Activated naive CD8-positive, alpha-beta T cell treated with anti-CD3 and anti-CD28 coated beads, Interleukin-2, amount 50 U/mL, for 16 hours (primary cell): ENCODE measurements around the gene M1AP.
"Not testable (repeated sequence)": the region's sequence is repeated elsewhere in the genome, so short reads cannot be mapped to it uniquely, and the experiment has no call there.

ENCODE experiments used
- DNase-seq: peaks from one replicate; pipeline ENCODE4 v3.0.0-alpha.2; 2020; ENCODE audit warnings: low read depth, low spot score

The M1AP gene

GRCh38 chr2:74653985-74654882, 6.1 kb upstream of the M1AP start, which contains the start of gene SEMA4F:
Gene SEMA4F, plus strand, starts transcription at chr2:74654247. Its CDS starts 130 bp downstream, at chr2:74654377.
- DNase-seq = peak; percentile 89

- DNase-seq = no peak
Measured at GRCh38 chr2:74653589-74653984, 5.5 kb upstream of the M1AP start.

DNA sequence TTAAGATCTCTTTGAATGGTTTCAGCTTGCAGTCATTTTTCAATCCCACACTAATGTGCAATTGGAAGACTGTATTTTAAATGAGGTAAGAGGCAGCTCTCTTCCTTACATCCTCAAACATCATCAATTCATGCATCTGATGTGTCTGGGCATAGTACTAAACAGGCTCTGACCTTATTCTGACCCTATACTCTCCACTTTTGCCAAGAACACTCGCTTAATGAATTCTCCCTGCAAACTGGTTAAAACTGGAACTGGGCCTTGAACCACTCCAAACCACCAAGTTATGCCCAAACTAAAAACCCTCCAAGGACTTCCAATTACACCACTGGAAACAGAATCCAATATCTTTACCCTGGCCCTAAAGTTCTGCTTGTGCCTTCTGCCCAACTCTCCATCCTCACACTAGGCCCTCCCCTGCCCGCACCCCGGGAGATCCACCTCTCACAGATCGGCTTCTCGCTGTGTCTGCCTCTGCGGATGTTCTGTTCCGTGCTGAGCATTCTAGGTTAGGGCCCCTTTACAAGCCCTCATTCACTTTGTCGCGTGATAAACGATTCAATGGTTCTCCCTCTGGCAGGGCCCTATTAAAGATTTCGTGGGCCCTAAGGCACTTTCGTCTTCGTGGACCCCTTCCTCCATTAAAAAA, 1.2 kb downstream of the M1AP start:
- no peak for DNase-seq

GRCh38 chr2:74646201-74646600, 1.9 kb downstream of the M1AP start:
- DNase-seq = no peak

GRCh38 chr2:74645344-74645743, 2.8 kb downstream of the M1AP start:
- DNase-seq = no peak

- DNase-seq = no peak
Measured at GRCh38 chr2:74639550-74639949, 8.6 kb downstream of the M1AP start.

DNA sequence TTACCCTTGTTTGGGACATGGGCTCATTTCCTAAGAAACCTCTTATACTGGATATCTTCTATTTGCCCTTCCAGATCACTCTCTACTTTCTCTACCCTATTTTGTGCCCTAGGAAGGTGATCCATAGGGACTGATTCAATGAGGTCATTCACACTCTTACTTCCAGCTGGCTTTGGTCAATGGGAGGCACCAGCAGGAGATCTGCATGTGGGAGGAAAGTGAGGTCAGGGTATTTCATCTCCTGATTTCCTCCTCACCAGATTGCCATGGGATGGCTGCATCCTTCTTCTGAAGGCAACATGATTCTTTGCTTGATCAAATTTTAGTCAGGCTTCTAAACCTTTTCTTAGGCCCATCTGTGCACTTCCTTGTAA, 15.2 kb downstream of the M1AP start:
- DNase-seq = no peak

DNA sequence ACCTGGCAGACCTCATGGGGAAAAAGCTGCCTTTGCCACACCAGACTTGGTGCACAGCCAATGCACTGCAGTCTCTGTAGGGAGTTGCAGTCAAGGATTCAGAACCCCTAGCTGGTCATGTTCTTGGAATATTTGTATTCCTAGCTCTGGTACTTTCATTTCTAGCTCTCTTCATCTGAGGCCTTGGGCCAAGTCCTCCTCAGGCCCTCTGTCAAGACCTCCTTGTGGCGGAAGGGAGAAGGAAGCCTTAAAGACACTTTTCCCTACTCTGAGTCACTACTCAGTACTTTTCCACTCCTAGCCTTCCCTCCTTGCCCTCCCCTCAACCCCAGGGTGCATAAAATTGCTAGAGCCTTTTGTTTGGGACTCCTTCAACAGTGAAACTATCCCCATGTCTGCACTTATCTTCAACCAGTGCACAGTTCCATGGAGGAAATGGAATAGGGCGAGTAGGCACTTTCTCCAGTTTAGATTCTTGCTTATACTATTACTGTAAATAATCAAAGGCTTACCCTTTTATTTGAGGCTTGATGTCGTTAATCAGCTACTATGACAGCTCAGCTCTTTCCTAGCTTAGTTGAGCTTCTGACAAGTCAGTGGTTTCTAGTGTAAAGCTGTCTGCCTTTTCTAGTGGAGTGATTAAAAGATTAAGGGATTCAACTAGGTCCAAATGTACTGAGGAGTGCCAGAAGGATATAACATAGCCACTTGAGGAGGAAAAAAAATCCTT, 15.8 kb downstream of the M1AP start:
- no peak for DNase-seq

- not testable (repeated sequence) for DNase-seq
Measured at GRCh38 chr2:74630454-74630853, 17.7 kb downstream of the M1AP start.

- no peak for DNase-seq
Measured at GRCh38 chr2:74628538-74629105, 19.5 kb downstream of the M1AP start.

GRCh38 chr2:74625658-74626425, 22.3 kb downstream of the M1AP start:
- DNase-seq = no peak

DNA sequence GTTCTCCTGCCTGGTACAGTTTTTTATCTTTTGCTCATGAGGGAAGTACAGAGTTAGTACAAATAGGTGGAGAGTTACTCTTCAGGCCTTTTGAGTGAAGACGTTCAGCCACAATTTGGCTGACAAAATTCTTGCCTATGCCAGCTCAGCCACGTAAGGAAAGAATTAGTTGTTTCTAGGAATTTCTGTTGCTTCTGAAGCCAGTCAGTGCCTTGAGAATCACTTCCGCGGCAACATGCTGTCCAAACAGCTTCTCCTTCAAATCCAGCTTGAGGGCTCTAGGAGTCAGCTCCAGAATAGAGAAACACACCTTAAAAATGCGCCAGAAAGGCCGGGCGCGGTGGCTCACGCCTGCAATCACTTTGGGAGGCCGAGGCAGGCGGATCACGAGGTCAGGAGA, 27.5 kb downstream of the M1AP start:
- DNase-seq = no peak

- no peak for DNase-seq
Measured at GRCh38 chr2:74619651-74620297, 28.4 kb downstream of the M1AP start.

DNA sequence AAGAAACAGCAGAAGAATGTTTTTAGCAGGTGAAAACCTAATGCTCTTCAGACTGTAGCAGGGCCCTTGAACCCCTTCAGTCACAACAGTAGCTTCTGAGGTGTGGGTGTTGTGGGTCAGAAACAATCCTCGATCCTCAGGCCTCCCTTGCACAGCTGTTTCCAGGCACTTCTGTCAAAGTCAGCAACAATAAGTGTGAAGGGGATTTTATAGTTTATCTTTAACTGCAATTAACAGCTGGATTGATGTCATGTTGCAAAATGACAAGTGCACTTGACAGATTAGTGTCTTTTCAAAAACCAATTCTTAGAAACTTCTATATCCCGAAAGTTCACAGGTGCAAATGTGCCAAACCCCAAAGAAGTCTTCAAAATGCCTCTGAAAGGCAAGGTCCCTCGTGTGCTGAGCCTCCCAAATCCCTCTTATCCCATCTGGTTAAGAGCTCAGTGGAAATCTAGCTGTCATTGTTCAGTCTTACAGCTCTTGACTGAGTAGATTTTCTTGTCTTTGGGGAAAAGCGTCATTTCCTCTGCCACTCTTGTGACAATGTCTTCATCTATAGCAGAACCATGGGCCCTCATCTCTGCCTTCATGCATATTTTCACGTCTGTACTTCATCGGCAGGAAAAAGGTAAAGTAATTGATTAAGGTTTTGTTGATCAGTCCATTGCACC, 29.6 kb downstream of the M1AP start:
- no peak for DNase-seq

DNA sequence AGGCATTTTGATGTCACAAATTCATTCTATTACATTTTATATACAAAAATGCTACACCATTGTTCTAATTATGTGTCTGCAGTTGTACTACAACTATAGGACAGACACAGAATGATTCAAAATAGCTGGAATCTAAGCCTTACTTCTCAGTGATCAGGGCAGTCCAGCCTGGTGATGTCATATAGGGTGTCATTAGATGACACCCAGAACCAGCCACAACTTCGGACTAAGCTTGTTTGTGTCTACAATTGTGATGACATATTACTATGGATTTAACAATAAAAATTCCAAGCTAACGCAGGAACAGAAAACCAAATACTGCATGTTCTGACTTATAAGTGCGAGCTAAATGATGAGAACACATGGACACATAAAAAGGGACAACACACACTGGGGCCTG, 31.0 kb downstream of the M1AP start:
- no peak for DNase-seq

DNA sequence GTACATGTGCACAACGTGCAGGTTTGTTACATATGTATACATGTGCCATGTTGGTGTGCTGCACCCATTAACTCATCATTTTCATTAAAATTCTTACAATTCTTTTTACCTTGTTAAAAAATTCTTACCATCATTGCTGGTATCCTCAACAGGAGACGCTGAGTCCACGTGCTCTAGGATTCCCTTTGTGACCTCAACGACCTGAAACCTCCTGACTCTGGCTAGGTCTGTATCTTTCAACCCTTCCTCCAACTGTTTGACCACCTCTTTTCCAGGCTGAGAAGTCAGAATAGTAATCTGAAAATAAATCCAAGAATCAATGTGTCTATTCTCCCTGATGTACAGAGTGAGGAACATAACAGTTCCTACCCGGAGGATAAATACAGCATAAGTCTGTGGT, 41.2 kb downstream of the M1AP start:
- no peak for DNase-seq

DNA sequence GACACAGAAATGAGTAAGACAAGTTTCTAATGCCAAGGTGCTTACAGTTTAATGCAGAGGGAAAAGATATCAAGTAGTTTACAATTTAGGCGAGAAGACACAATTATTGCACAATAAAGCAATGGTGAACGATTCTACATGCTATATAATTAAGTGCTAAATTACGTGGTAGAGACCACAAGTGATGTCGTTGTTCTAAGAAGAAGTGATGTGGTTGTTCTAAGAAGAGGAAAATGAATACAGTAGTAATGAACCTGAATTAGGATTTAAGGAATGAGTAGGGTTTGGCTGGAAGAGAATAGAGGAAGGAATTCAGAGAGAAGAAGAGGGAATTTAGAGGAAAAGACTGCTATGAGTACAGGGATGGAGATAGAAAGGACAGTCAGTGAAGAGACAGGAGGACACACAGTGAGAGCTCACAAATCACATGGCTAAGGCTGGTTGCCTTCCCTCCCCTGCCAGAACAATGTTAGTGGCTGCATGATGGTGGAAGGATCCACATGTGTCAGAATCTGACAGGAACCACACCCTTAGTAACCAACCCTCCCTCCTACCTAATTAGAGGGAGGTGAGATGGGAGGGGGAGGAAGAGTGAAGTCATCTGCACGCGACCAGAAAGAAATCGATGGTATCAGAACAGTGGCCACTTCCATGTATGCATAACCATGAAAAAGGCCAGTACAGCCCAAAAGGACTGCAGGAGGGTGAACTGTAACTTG, 44.7 kb downstream of the M1AP start:
- no peak for DNase-seq

- no peak for DNase-seq
Measured at GRCh38 chr2:74602586-74603281, 45.4 kb downstream of the M1AP start.

- no peak for DNase-seq
Measured at GRCh38 chr2:74599676-74600075, 48.5 kb downstream of the M1AP start.
